ENCODE measurements around the gene NUF2.
"Not testable (repeated sequence)": the region's sequence is repeated elsewhere in the genome, so short reads cannot be mapped to it uniquely, and the experiment has no call there.

Gene NUF2

DNA sequence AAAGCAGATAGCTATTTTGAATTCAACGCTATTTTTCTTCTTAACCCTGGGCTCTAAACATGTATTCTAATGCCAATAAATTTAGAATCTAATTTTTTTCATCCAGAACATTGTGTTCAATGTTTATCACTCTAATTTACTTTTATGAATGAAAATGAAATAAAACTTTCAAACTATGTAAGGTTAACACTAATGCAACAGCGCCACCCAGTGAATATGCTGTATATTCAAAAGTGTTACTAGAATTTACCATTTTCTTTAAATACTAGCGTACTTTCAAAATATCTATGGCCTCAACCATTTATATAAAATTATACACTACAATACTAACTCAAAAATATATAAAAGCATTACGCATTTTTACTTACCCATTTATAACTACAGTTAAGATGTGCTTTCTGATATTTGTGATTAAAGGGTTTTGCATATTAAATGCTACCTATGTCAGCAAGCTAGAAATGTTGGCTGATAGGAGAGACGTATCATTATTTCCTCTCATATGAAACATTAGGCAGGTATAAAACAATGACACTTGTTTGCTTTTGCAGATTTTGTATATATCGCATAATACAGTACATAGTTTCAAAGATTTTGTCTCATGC, 5.9 kb upstream of the NUF2 start:
- H3K4me3 ChIP-seq (replicated peaks; ENCODE audit: low read depth, low read length), result no peak overlapping the region
- TF ChIP-seq, protein P1, sequence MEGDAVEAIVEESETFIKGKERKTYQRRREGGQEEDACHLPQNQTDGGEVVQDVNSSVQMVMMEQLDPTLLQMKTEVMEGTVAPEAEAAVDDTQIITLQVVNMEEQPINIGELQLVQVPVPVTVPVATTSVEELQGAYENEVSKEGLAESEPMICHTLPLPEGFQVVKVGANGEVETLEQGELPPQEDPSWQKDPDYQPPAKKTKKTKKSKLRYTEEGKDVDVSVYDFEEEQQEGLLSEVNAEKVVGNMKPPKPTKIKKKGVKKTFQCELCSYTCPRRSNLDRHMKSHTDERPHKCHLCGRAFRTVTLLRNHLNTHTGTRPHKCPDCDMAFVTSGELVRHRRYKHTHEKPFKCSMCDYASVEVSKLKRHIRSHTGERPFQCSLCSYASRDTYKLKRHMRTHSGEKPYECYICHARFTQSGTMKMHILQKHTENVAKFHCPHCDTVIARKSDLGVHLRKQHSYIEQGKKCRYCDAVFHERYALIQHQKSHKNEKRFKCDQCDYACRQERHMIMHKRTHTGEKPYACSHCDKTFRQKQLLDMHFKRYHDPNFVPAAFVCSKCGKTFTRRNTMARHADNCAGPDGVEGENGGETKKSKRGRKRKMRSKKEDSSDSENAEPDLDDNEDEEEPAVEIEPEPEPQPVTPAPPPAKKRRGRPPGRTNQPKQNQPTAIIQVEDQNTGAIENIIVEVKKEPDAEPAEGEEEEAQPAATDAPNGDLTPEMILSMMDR (IDR thresholded peaks at IDR 0.05; ENCODE audit: insufficient read depth, low read length, poor library complexity, severe bottlenecking), result peak; percentile 54
- DNase-seq (ENCODE audit: extremely low read depth, insufficient read length), result no peak
- H3K27me3 ChIP-seq (replicated peaks; ENCODE audit: control insufficient read depth, insufficient read depth, low read length), result no peaks in the 10 kb centered on the region
- no peaks in the 10 kb centered on the region for H3K36me3 ChIP-seq (ENCODE audit: control insufficient read depth, insufficient read depth, low read length)

- peak overlapping the region; percentile 80 for H3K4me3 ChIP-seq (replicated peaks; ENCODE audit: low read depth, low read length)
- no peaks in the 10 kb centered on the region for H3K27me3 ChIP-seq (replicated peaks; ENCODE audit: control insufficient read depth, insufficient read depth, low read length)
- TF ChIP-seq, protein P1 (IDR thresholded peaks at IDR 0.05; ENCODE audit: insufficient read depth, low read length, poor library complexity, severe bottlenecking), result no peak
- no peak for DNase-seq (ENCODE audit: extremely low read depth, insufficient read length)
- no peaks in the 10 kb centered on the region; the same call in 1 of the 2 replicates for H3K36me3 ChIP-seq (ENCODE audit: control insufficient read depth, insufficient read depth, low read length)
These were observed 863 bp upstream of the NUF2 start for GRCh38 chr1:163320891-163321290.

DNA sequence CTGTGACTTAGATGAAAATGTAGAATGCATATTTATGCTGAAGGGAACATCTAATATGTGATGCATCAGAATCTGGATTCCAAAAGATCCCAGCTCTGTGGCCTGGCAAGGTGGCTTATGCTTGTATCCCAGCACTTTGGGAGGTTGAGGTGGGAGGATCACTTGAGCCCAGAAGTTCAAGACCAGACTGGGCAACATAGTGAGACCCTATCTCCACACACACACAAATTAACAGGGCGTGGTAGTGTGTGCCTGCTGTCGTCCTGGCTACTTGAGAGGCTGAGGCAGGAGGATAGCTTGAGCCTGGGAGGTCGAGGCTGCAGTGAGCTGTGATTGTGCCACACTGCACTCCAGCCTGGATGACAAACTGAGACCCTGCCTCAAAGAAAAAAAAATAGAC, 1.6 kb downstream of the NUF2 start:
- not testable (repeated sequence) for H3K27me3 ChIP-seq (replicated peaks; ENCODE audit: control insufficient read depth, insufficient read depth, low read length); H3K36me3 ChIP-seq (ENCODE audit: control insufficient read depth, insufficient read depth, low read length); DNase-seq (ENCODE audit: extremely low read depth, insufficient read length); H3K4me3 ChIP-seq (replicated peaks; ENCODE audit: low read depth, low read length)

DNA sequence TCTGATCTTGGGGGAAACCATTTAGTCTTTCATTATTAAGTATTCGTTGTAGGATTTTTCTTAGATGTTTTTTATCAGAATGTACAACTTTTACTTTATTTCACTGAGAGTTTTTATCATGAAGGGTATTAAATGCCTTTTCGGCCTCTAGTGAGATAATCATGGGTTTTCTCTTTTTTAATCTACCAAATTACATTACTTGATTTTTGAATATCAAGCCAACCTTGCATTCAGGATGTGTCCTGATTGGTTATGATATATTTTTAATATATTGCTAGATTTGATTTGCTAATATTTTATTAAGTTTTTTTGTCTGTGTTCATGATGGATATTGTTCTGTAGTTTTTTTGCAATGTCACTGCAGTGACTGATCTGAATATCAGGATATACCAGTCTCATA, 9.4 kb downstream of the NUF2 start:
- no peaks in the 10 kb centered on the region for H3K27me3 ChIP-seq (replicated peaks; ENCODE audit: control insufficient read depth, insufficient read depth, low read length)
- H3K4me3 ChIP-seq (replicated peaks; ENCODE audit: low read depth, low read length), result no peak overlapping the region
- DNase-seq (ENCODE audit: extremely low read depth, insufficient read length), result no peak
- TF ChIP-seq, protein P1 (IDR thresholded peaks at IDR 0.05; ENCODE audit: insufficient read depth, low read length, poor library complexity, severe bottlenecking), result no peak
- H3K36me3 ChIP-seq (ENCODE audit: control insufficient read depth, insufficient read depth, low read length), result no peaks in the 10 kb centered on the region

DNA sequence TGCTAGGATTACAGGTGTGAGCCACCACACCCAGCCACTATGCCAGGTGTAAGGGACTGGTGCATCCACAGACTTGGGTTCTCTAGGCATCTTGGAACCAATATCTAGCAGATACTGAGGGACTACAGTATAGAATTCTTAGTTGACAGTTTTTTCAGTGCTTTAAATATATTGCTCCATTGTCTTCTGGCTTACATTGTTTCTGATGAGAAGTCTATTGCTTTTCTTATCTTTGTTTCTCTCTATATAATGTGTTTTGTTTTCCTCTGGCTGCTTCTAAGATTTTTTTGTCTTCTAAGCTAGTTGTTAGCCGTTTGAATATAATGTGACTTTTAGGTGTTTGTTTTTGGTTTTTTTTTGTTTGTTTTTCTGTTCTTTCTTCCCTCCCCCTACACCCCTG, 13.5 kb downstream of the NUF2 start:
- no peaks in the 10 kb centered on the region for H3K36me3 ChIP-seq (ENCODE audit: control insufficient read depth, insufficient read depth, low read length)
- TF ChIP-seq, protein P1 (IDR thresholded peaks at IDR 0.05; ENCODE audit: insufficient read depth, low read length, poor library complexity, severe bottlenecking), result no peak

GRCh38 chr1:163337631-163338030, 15.9 kb downstream of the NUF2 start:
- no peak for DNase-seq (ENCODE audit: extremely low read depth, insufficient read length)
- no peak overlapping the region for H3K4me3 ChIP-seq (replicated peaks; ENCODE audit: low read depth, low read length)
- H3K27me3 ChIP-seq (replicated peaks; ENCODE audit: control insufficient read depth, insufficient read depth, low read length), result no peaks in the 10 kb centered on the region
- H3K36me3 ChIP-seq (ENCODE audit: control insufficient read depth, insufficient read depth, low read length), result no peaks in the 10 kb centered on the region
- TF ChIP-seq, protein P1 (IDR thresholded peaks at IDR 0.05; ENCODE audit: insufficient read depth, low read length, poor library complexity, severe bottlenecking), result no peak

More for the DNA sequence above, 13.5 kb downstream of the NUF2 start:
- DNase-seq (ENCODE audit: extremely low read depth, insufficient read length), result no peak
- H3K4me3 ChIP-seq (replicated peaks; ENCODE audit: low read depth, low read length), result no peak overlapping the region
- H3K27me3 ChIP-seq (replicated peaks; ENCODE audit: control insufficient read depth, insufficient read depth, low read length), result no peaks in the 10 kb centered on the region

All from GM06990 (cell line).